SU-DHL-6 (cell line): ENCODE results near the gene DNER.

Experiments used
- H2AFZ ChIP-seq: fragments of 200-600 bp; sonication (generic); 2 replicates; pipeline ENCODE4 v1.6.1; 2014; ENCODE audit warnings: low read depth, mild to moderate bottlenecking, moderate library complexity, mixed read lengths, antibody characterized with exemption, low read length; ENCODE audit not compliant: severe bottlenecking
- H3F3A ChIP-seq: fragments of 200-600 bp; shearing (Covaris generic); 2 replicates; pipeline ENCODE4 v1.6.0; 2016; ENCODE audit warnings: antibody characterized with exemption, mild to moderate bottlenecking; ENCODE audit not compliant: insufficient read depth
- H3K27ac ChIP-seq: fragments of 200-600 bp; sonication (generic); 2 replicates; pipeline ENCODE4 v1.5.1; 2016; ENCODE audit warnings: low read depth, mild to moderate bottlenecking, low read length, moderate library complexity, mixed read lengths
- H3K27me3 ChIP-seq: fragments of 200-600 bp; sonication (generic), shearing (Covaris generic); 2 replicates; pipeline ENCODE4 v1.6.0; 2014; ENCODE audit warnings: mild to moderate bottlenecking, low read length
- H3K36me3 ChIP-seq: fragments of 200-600 bp; sonication (generic); 2 replicates; pipeline ENCODE4 v1.6.1; 2014; ENCODE audit warnings: mild to moderate bottlenecking, low read length, mixed read lengths
- H3K4me2 ChIP-seq: fragments of 300-600, 200-600 bp; shearing (Covaris generic), sonication (generic); 2 replicates; pipeline ENCODE4 v1.6.0; 2014; ENCODE audit warnings: low read length, low read depth, mild to moderate bottlenecking; ENCODE audit not compliant: poor library complexity, severe bottlenecking
- H3K4me3 ChIP-seq: fragments of 200-600 bp; sonication (generic); 2 replicates; pipeline ENCODE4 v1.5.1; 2014; ENCODE audit warnings: antibody characterized with exemption, low read length, mild to moderate bottlenecking, mixed read lengths; ENCODE audit not compliant: insufficient read depth, poor library complexity, severe bottlenecking
- H3K79me2 ChIP-seq: fragments of 200-600 bp; sonication (generic); 2 replicates; pipeline ENCODE4 v1.6.1; 2014; ENCODE audit warnings: mild to moderate bottlenecking, low read length, moderate library complexity; ENCODE audit not compliant: insufficient read depth
- H3K9ac ChIP-seq: fragments of 200-600 bp; sonication (generic); 2 replicates; pipeline ENCODE4 v1.7.0; 2014; ENCODE audit warnings: mild to moderate bottlenecking, low read length
- H3K9me2 ChIP-seq: fragments of 200-600 bp; sonication (generic); replicated peaks from 2 replicates; pipeline ENCODE4 v1.6.1; 2014; ENCODE audit warnings: low read length; ENCODE audit not compliant: insufficient read depth
- H3K9me3 ChIP-seq: fragments of 200-600 bp; sonication (generic); 2 replicates; pipeline ENCODE4 v1.6.1; 2014; ENCODE audit warnings: low read length, mixed read lengths; ENCODE audit not compliant: insufficient read depth
- H4K20me1 ChIP-seq: fragments of 200-600 bp; sonication (generic); 2 replicates; pipeline ENCODE4 v1.6.1; 2014; ENCODE audit warnings: low read depth, mild to moderate bottlenecking, antibody characterized with exemption, low read length, moderate library complexity, mixed read lengths
- CTCF ChIP-seq: fragments of 200-600 bp; sonication (generic); IDR thresholded peaks from one replicate; pipeline ENCODE4 v1.5.1; 2017; ENCODE audit warnings: antibody characterized with exemption, mild to moderate bottlenecking, low read length, moderate library complexity; ENCODE audit not compliant: insufficient read depth, poor library complexity, severe bottlenecking
- EZH2phosphoT487 ChIP-seq: fragments of 200-600 bp; sonication (generic), shearing (Covaris generic); conservative IDR thresholded peaks from 2 replicates; pipeline ENCODE4 v1.6.1; 2018; ENCODE audit warnings: mild to moderate bottlenecking, antibody characterized with exemption, low read length, moderate library complexity, mixed read lengths

Gene DNER

GRCh38 chr2:229635371-229635680 is 79.0 kb downstream of the DNER start:
- H3F3A ChIP-seq: no peaks in the 10 kb centered on the region
- no peaks in the 10 kb centered on the region for H3K9me2 ChIP-seq
- no peak overlapping the region for H3K9ac ChIP-seq
- H4K20me1 ChIP-seq: no peaks in the 10 kb centered on the region
- H3K36me3 ChIP-seq: no peaks in the 10 kb centered on the region
- TF ChIP-seq CTCF: no peak
- TF ChIP-seq EZH2phosphoT487: no peak
- no peak overlapping the region for H3K27ac ChIP-seq
- no peak overlapping the region for H3K4me3 ChIP-seq
- 0 out of 2 replicates have a peak, but pooled peaks cover 3% of the 10 kb centered on the region for H3K27me3 ChIP-seq
- no peaks in the 10 kb centered on the region for H3K9me3 ChIP-seq
- no peaks in the 10 kb centered on the region for H3K79me2 ChIP-seq
- no peak overlapping the region for H3K4me2 ChIP-seq
- H2AFZ ChIP-seq: no peak overlapping the region

GRCh38 chr2:229634601-229635370 is 79.6 kb downstream of the DNER start:
- Histone ChIP-seq H3K79me2 (no peaks in the 10 kb centered on the region), H3K9me3 (no peaks in the 10 kb centered on the region), H3K36me3 (no peaks in the 10 kb centered on the region), H2AFZ (no peak overlapping the region), H3K4me2 (no peak overlapping the region), H3F3A (no peaks in the 10 kb centered on the region), H3K9ac (no peak overlapping the region), H4K20me1 (no peaks in the 10 kb centered on the region), H3K27me3 (0 out of 2 replicates have a peak, but pooled peaks cover 3% of the 10 kb centered on the region), H3K9me2 (no peaks in the 10 kb centered on the region), H3K4me3 (no peak overlapping the region), H3K27ac (no peak overlapping the region)
- TF ChIP-seq CTCF (no peak), EZH2phosphoT487 (no peak)

- H3K9ac ChIP-seq: no peak overlapping the region
- no peaks in the 10 kb centered on the region for H3K9me2 ChIP-seq
- no peak overlapping the region for H3K4me3 ChIP-seq
- no peaks in the 10 kb centered on the region for H3K36me3 ChIP-seq
- H3F3A ChIP-seq: no peaks in the 10 kb centered on the region
- TF ChIP-seq EZH2phosphoT487: no peak
- TF ChIP-seq CTCF: no peak
- no peaks in the 10 kb centered on the region for H3K9me3 ChIP-seq
- 0 out of 2 replicates have a peak, but pooled peaks cover 3% of the 10 kb centered on the region for H3K27me3 ChIP-seq
- no peak overlapping the region for H3K27ac ChIP-seq
- H3K4me2 ChIP-seq: no peak overlapping the region
- H4K20me1 ChIP-seq: no peaks in the 10 kb centered on the region
- H3K79me2 ChIP-seq: no peaks in the 10 kb centered on the region
- H2AFZ ChIP-seq: no peak overlapping the region
Measured at GRCh38 chr2:229633556-229633955, 80.8 kb downstream of the DNER start.
